ENCODE measurements around the gene CDK19. TPM values are rescaled to one million over a fixed set of nuclear protein-coding genes. Genes with fewer than 3 reads are reported as not detected.
A peak's percentile ranks its signal among the peaks of the same experiment; 100 is the strongest.

CDK19 gene
- polyA plus RNA-seq, 3 donors from 2014 or later: 1.7 to 5.2 (median 2.4) TPM

GRCh38 chr6:110671447-110671846 lies 143.8 kb downstream of the CDK19 start:
- no peaks in the 10 kb centered on the region for H3K9me3 Mint-ChIP-seq
- H3K4me1 Mint-ChIP-seq: no peaks in the 10 kb centered on the region
- DNase-seq: no peak
- no peak overlapping the region for H3K27ac Mint-ChIP-seq
- H3K4me3 Mint-ChIP-seq: no peak overlapping the region
- H3K27me3 Mint-ChIP-seq (ENCODE audit: low read depth in 3 of 3): no peaks in the 10 kb centered on the region
- peaks cover 0 to 2% (median 0%) of the 10 kb centered on the region in 3 donors for H3K36me3 Mint-ChIP-seq

- DNase-seq: no peak
- Mint-ChIP-seq H3K4me3 (no peak overlapping the region), H3K4me1 (peaks cover 0 to 10% of the 10 kb centered on the region in 2 donors), H3K9me3 (no peaks in the 10 kb centered on the region), H3K27me3 (ENCODE audit: low read depth in 3 of 3) (peaks cover 0 to 1% (median 0%) of the 10 kb centered on the region in 3 donors), H3K36me3 (peaks cover 12 to 19% (median 12%) of the 10 kb centered on the region in 3 donors), H3K27ac (no peak overlapping the region)
Measured at GRCh38 chr6:110665600-110665999, 149.7 kb downstream of the CDK19 start.

GRCh38 chr6:110664933-110665332 lies 150.3 kb downstream of the CDK19 start:
- H3K4me1 Mint-ChIP-seq: peaks cover 0 to 10% of the 10 kb centered on the region in 2 donors
- no peak for DNase-seq
- H3K27me3 Mint-ChIP-seq (ENCODE audit: low read depth in 3 of 3): peaks cover 0 to 1% (median 0%) of the 10 kb centered on the region in 3 donors
- H3K9me3 Mint-ChIP-seq: no peaks in the 10 kb centered on the region
- no peak overlapping the region for H3K4me3 Mint-ChIP-seq
- peaks cover 12 to 20% (median 12%) of the 10 kb centered on the region in 3 donors for H3K36me3 Mint-ChIP-seq
- H3K27ac Mint-ChIP-seq: peak overlapping the region in 1 of 6 donors; percentile 6

GRCh38 chr6:110662490-110663211 lies 152.6 kb downstream of the CDK19 start:
- Mint-ChIP-seq H3K9me3 (no peaks in the 10 kb centered on the region), H3K36me3 (peaks cover 12 to 23% (median 12%) of the 10 kb centered on the region in 3 donors), H3K4me3 (no peak overlapping the region)

GRCh38 chr6:110661414-110661813 lies 153.9 kb downstream of the CDK19 start:
- peaks cover 12 to 21% (median 12%) of the 10 kb centered on the region in 3 donors for H3K36me3 Mint-ChIP-seq
- H3K27me3 Mint-ChIP-seq (ENCODE audit: low read depth in 3 of 3): peaks cover 0 to 1% (median 0%) of the 10 kb centered on the region in 3 donors
- H3K4me1 Mint-ChIP-seq: peaks cover 0 to 10% of the 10 kb centered on the region in 2 donors
- H3K4me3 Mint-ChIP-seq: no peak overlapping the region
- H3K9me3 Mint-ChIP-seq: no peaks in the 10 kb centered on the region
- DNase-seq: no peak
- H3K27ac Mint-ChIP-seq: no peak overlapping the region

More at GRCh38 chr6:110662490-110663211, 152.6 kb downstream of the CDK19 start:
- Mint-ChIP-seq H3K27me3 (ENCODE audit: low read depth in 3 of 3) (peaks cover 0 to 1% (median 0%) of the 10 kb centered on the region in 3 donors), H3K27ac (peak overlapping the region in 1 of 6 donors; percentile 12), H3K4me1 (peaks cover 0 to 10% of the 10 kb centered on the region in 2 donors)
- no peak for DNase-seq

- Mint-ChIP-seq H3K27ac (no peak overlapping the region), H3K4me3 (no peak overlapping the region), H3K36me3 (peaks cover 11 to 21% (median 18%) of the 10 kb centered on the region in 3 donors), H3K4me1 (peaks cover 0 to 8% of the 10 kb centered on the region in 2 donors), H3K9me3 (no peaks in the 10 kb centered on the region), H3K27me3 (ENCODE audit: low read depth in 3 of 3) (peaks cover 0 to 1% (median 0%) of the 10 kb centered on the region in 3 donors)
- DNase-seq: no peak
Measured at GRCh38 chr6:110660066-110660655, 155.1 kb downstream of the CDK19 start.

- H3K36me3 Mint-ChIP-seq: peaks cover 0 to 11% (median 7%) of the 10 kb centered on the region in 3 donors
- H3K27me3 Mint-ChIP-seq (ENCODE audit: low read depth in 3 of 3): no peaks in the 10 kb centered on the region
- no peak overlapping the region for H3K27ac Mint-ChIP-seq
- no peak overlapping the region for H3K4me3 Mint-ChIP-seq
- peaks cover under 1 to 3% of the 10 kb centered on the region in 2 donors for H3K4me1 Mint-ChIP-seq
- DNase-seq: no peak
- H3K9me3 Mint-ChIP-seq: no peaks in the 10 kb centered on the region
Measured at GRCh38 chr6:110658631-110659211, 156.5 kb downstream of the CDK19 start.

- Mint-ChIP-seq H3K4me3 (no peak overlapping the region), H3K27me3 (ENCODE audit: low read depth in 3 of 3) (no peaks in the 10 kb centered on the region), H3K36me3 (peaks cover 0 to 11% (median 7%) of the 10 kb centered on the region in 3 donors), H3K9me3 (no peaks in the 10 kb centered on the region), H3K4me1 (peaks cover 11 to 14% of the 10 kb centered on the region in 2 donors), H3K27ac (no peak overlapping the region)
- no peak for DNase-seq
Measured at GRCh38 chr6:110656492-110656891, 158.8 kb downstream of the CDK19 start.

GRCh38 chr6:110655821-110656220 lies 159.4 kb downstream of the CDK19 start:
- no peak for DNase-seq
- Mint-ChIP-seq H3K9me3 (no peaks in the 10 kb centered on the region), H3K36me3 (peaks cover under 1 to 10% (median 7%) of the 10 kb centered on the region in 3 donors), H3K4me1 (peaks cover 11 to 14% of the 10 kb centered on the region in 2 donors), H3K27ac (peak overlapping the region in 2 of 6 donors; percentile 9 to 18), H3K27me3 (ENCODE audit: low read depth in 3 of 3) (no peaks in the 10 kb centered on the region), H3K4me3 (no peak overlapping the region)

- no peaks in the 10 kb centered on the region for H3K9me3 Mint-ChIP-seq
- H3K27me3 Mint-ChIP-seq (ENCODE audit: low read depth in 3 of 3): no peaks in the 10 kb centered on the region
- H3K27ac Mint-ChIP-seq: peak overlapping the region in 1 of 6 donors; percentile 29
- peaks cover 4 to 7% (median 5%) of the 10 kb centered on the region in 3 donors for H3K36me3 Mint-ChIP-seq
- peaks cover 11 to 14% of the 10 kb centered on the region in 2 donors for H3K4me1 Mint-ChIP-seq
- no peak overlapping the region for H3K4me3 Mint-ChIP-seq
- no peak for DNase-seq
Measured at GRCh38 chr6:110654096-110654820, 161.0 kb downstream of the CDK19 start.

- Mint-ChIP-seq H3K27me3 (ENCODE audit: low read depth in 3 of 3) (no peaks in the 10 kb centered on the region), H3K9me3 (no peaks in the 10 kb centered on the region), H3K4me3 (no peak overlapping the region), H3K36me3 (peaks cover 5 to 7% (median 7%) of the 10 kb centered on the region in 3 donors), H3K4me1 (peaks cover 11 to 14% of the 10 kb centered on the region in 2 donors), H3K27ac (no peak overlapping the region)
- DNase-seq: no peak
Measured at GRCh38 chr6:110653381-110653780, 161.9 kb downstream of the CDK19 start.

- H3K27ac Mint-ChIP-seq: no peak overlapping the region
- DNase-seq: no peak
Measured at GRCh38 chr6:110652520-110652919, 162.7 kb downstream of the CDK19 start.

GRCh38 chr6:110650755-110651154 lies 164.5 kb downstream of the CDK19 start:
- no peak overlapping the region for H3K27ac Mint-ChIP-seq

More at GRCh38 chr6:110652520-110652919, 162.7 kb downstream of the CDK19 start:
- peaks cover 5 to 11% (median 7%) of the 10 kb centered on the region in 3 donors for H3K36me3 Mint-ChIP-seq
- H3K4me3 Mint-ChIP-seq: no peak overlapping the region
- H3K9me3 Mint-ChIP-seq: no peaks in the 10 kb centered on the region
- H3K4me1 Mint-ChIP-seq: peaks cover 11 to 14% of the 10 kb centered on the region in 2 donors
- no peaks in the 10 kb centered on the region for H3K27me3 Mint-ChIP-seq (ENCODE audit: low read depth in 3 of 3)

More at GRCh38 chr6:110650755-110651154, 164.5 kb downstream of the CDK19 start:
- H3K36me3 Mint-ChIP-seq: peaks cover 5 to 10% (median 8%) of the 10 kb centered on the region in 3 donors
- no peaks in the 10 kb centered on the region for H3K9me3 Mint-ChIP-seq
- peaks cover 11 to 14% of the 10 kb centered on the region in 2 donors for H3K4me1 Mint-ChIP-seq
- H3K4me3 Mint-ChIP-seq: no peak overlapping the region
- peaks cover 0 to 5% (median 2%) of the 10 kb centered on the region in 3 donors for H3K27me3 Mint-ChIP-seq (ENCODE audit: low read depth in 3 of 3)
- no peak for DNase-seq

All from immature natural killer cell (primary cell).